Measurements from ENCODE around the gene MSMP. TPM values are rescaled to one million over a fixed set of nuclear protein-coding genes. Genes with fewer than 3 reads are reported as not detected.

Gene MSMP
- total and polyA plus RNA-seq, 4 donors = 2.0 TPM; not detected in 2

DNA sequence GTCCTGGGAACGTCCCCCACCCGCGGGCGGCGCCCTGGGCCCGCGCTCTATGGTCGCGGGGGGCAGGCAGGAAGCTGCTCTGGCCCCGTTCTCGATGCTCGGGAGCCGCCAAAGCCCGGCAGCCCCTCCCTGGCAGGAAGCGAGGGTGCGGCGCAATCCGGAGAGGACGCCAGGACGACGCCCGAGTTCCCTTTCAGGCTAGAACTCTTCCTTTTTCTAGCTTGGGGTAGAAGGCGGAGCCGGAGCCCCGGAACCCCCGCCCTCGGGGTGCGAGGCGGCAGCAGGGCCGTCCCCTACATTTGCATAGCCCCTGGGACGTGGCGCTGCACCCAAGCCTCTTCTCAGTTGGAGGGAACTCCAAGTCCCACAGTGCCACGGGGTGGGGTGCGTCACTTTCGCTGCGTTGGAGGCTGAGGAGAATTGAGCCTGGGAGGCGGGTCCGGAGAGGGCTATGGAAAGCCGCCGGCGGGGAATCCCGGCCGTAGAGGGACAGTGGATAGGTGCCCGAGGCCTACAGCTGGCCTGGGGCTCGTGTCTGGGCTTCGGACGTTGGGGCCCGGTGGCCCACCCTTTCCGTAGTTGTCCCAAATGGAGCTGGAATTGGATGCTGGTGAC lies 21.8 kb downstream of the MSMP start, which contains the start of the genes CREB3 and TLN1:
CREB3 (plus strand) TSS at position 482 of the 615 bp plus-strand sequence; CDS start at position 589, 107 bp downstream.
TLN1 (minus strand) TSS at position 11 of the 615 bp plus-strand sequence. CDS start 6,501 bp downstream, outside the sequence.
- Histone ChIP-seq H3K36me3 (ENCODE audit: control insufficient read depth in 1 of 2, insufficient read depth in 2 of 2, low read length in 1 of 2) (peaks cover 0 to 6% of the 10 kb centered on the region in 2 donors), H3K4me1 (ENCODE audit: control insufficient read depth in 1 of 2, insufficient read depth in 2 of 2, low read length in 2 of 2) (no peaks in the 10 kb centered on the region), H3K27ac (ENCODE audit: low read depth in 1 of 2, low read length in 2 of 2) (peak within 1 kb of the TSS; percentile 94 to 98), H3K9me3 (ENCODE audit: control insufficient read depth, low read length) (no peaks in the 10 kb centered on the region), H3K4me3 (ENCODE audit: low read length in 2 of 2) (peak within 1 kb of the TSS; percentile 65 to 97), H3K27me3 (ENCODE audit: control insufficient read depth in 1 of 2, insufficient read depth in 2 of 2, low read length in 1 of 2) (no peaks in the 10 kb centered on the region)
- WGBS, 2 donors = 0% methylated on average over 44 to 49 of the region's 49 CpGs
- ATAC-seq (ENCODE audit: low FRiP score) (peak; percentile 94), DNase-seq (peak; percentile 99 to 100)
- intact Hi-C loops (cut with DNase I) = loop anchor here in 1 of 2 donors (2.0 kb wide), 1 partner anchor 127 kb away; the partner anchor contains the start of gene TESK1

DNA sequence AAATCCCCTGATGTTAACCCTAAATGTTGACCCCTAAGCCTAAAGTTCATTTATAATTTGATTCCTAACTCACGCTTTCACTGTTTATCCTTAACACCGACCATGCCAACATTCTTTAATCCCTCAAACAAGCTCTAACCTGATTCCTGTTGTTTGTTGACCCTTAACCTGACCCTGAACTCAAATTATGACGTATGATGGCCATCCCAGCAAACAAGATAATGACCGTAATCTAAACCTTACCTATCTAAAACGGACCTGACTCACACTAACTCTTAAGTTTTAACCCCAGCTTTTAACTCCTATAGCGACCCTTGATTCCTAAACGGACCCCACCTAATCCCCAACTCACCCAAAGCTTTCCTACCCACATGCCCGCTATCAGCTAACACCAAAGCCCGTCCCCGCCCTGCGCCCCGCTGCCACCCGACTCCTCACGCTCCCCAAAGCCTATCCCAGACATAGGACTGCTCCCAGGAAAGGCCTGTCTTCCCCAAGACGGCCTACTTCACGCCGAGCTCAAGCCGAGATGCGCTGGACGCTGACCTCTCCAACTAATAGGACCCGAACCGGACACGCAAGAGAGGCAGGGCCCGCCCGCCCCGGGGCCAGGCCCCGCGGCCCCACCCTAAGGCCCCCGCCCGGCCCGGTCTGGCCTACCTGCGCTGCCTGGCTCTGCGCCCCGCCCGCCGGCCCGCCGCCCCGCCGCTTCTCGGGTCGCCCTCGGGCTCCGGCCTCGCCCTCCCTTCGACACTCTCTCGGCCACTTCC lies 22.5 kb downstream of the MSMP start:
- H3K4me3 ChIP-seq (ENCODE audit: low read length in 2 of 2) = peak overlapping the region; percentile 48 to 97
- H3K27me3 ChIP-seq (ENCODE audit: control insufficient read depth in 1 of 2, insufficient read depth in 2 of 2, low read length in 1 of 2) = no peaks in the 10 kb centered on the region
- no peak for DNase-seq
- intact Hi-C loops (cut with DNase I) = loop anchor here (2.0 kb wide), 2 partner anchors 73 to 127 kb away; partner anchors contain the start of genes CCDC107 (in 1 of the 2), RMRP (in 1 of the 2) and TESK1 (in 1 of the 2)
- peaks cover 0 to 4% of the 10 kb centered on the region in 2 donors for H3K36me3 ChIP-seq (ENCODE audit: control insufficient read depth in 1 of 2, insufficient read depth in 2 of 2, low read length in 1 of 2)
- no peaks in the 10 kb centered on the region for H3K4me1 ChIP-seq (ENCODE audit: control insufficient read depth in 1 of 2, insufficient read depth in 2 of 2, low read length in 2 of 2)
- WGBS, 2 donors = 0 to 1% methylated on average over 27 to 47 of the region's 47 CpGs
- ATAC-seq (ENCODE audit: low FRiP score) = no peak
- H3K27ac ChIP-seq (ENCODE audit: low read depth in 1 of 2, low read length in 2 of 2) = peak overlapping the region; percentile 89 to 98
- H3K9me3 ChIP-seq (ENCODE audit: control insufficient read depth, low read length) = no peaks in the 10 kb centered on the region

DNA sequence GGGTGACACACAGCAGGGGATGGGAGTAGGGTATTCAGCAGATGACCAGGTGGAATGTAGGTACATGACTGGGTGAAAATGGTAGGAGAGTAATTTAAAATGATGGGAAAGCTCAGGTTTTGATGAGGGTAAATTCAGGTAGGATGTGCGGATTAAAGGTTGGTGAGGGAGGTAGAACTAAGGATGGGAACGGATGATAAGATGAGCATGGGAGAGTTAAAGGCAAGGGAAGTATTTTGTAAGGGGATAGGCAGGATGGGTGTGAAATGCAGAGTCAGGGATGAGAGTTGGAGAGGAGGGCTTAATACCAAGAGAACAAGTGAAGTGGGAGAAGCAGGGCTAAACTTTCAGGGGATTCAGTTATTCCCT lies 23.6 kb downstream of the MSMP start:
- Histone ChIP-seq H3K27me3 (ENCODE audit: control insufficient read depth in 1 of 2, insufficient read depth in 2 of 2, low read length in 1 of 2) (no peaks in the 10 kb centered on the region), H3K4me3 (ENCODE audit: low read length in 2 of 2) (peak overlapping the region; percentile 48 to 97), H3K9me3 (ENCODE audit: control insufficient read depth, low read length) (no peaks in the 10 kb centered on the region), H3K4me1 (ENCODE audit: control insufficient read depth in 1 of 2, insufficient read depth in 2 of 2, low read length in 2 of 2) (peaks cover 0 to 2% of the 10 kb centered on the region in 2 donors), H3K27ac (ENCODE audit: low read depth in 1 of 2, low read length in 2 of 2) (peak overlapping the region; percentile 89 to 98), H3K36me3 (ENCODE audit: control insufficient read depth in 1 of 2, insufficient read depth in 2 of 2, low read length in 1 of 2) (no peaks in the 10 kb centered on the region)
- WGBS, 2 donors = 32 to 33% methylated on average over 2 of the region's 2 CpGs
- DNase-seq = no peak
- intact Hi-C loops (cut with DNase I) = loop anchor here in 1 of 2 donors (2.0 kb wide), 1 partner anchor 72 kb away; the partner anchor contains the start of genes CCDC107 and RMRP
- ATAC-seq (ENCODE audit: low FRiP score) = no peak

DNA sequence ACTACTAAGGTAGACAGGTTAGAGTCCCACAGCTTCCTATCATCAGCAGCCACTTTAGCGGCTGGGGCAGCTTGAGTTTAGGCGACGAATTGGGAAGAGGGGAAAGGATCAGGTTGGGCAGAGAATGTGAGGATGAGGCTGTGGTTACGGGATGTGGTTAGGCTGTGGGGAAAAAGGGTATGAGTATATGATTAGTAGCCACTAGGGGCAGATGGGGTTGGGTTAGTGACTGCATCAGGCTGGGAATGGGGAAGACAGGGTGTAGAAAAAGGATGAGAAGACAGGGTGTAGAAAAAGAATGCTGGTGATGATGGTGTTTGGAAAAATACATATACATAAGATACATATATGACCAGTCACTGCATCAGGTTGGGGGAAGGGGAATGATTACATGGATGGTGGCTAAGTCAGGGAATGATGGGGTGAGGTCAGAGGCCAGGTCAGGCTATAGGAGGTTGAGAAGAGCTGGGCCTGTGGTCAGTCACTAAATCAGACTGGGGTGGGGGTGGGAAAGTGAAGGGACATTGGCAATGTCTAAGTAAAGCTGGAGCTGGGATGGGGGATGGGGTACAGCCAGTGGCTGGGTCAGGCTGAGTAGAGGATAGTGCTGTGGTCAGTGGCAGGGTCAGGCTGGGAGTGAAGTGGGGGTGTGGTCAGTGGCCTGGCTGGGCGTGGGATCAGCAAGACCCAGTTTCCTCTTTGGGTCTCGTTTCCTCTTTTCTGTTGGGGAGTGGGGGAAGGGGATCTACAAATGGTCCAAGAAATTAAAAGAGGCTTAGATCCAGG lies 24.2 kb downstream of the MSMP start:
- peak; percentile 85 to 88 for DNase-seq
- Histone ChIP-seq H3K4me1 (ENCODE audit: control insufficient read depth in 1 of 2, insufficient read depth in 2 of 2, low read length in 2 of 2) (peaks cover 0 to 2% of the 10 kb centered on the region in 2 donors), H3K27me3 (ENCODE audit: control insufficient read depth in 1 of 2, insufficient read depth in 2 of 2, low read length in 1 of 2) (no peaks in the 10 kb centered on the region), H3K9me3 (ENCODE audit: control insufficient read depth, low read length) (no peaks in the 10 kb centered on the region), H3K27ac (ENCODE audit: low read depth in 1 of 2, low read length in 2 of 2) (peak overlapping the region; percentile 89 to 98), H3K36me3 (ENCODE audit: control insufficient read depth in 1 of 2, insufficient read depth in 2 of 2, low read length in 1 of 2) (peaks cover 2% of the 10 kb centered on the region in 2 donors), H3K4me3 (ENCODE audit: low read length in 2 of 2) (peak overlapping the region; percentile 48 to 97)
- no peak for ATAC-seq (ENCODE audit: low FRiP score)
- intact Hi-C loops (cut with DNase I) = loop anchor here (2.0 kb wide), 3 partner anchors 39 to 71 kb away; partner anchors contain the start of genes CCDC107 (in 1 of the 2) and RMRP (in 1 of the 2)
- WGBS, 2 donors = 2 to 3% methylated on average over 6 of the region's 6 CpGs

DNA sequence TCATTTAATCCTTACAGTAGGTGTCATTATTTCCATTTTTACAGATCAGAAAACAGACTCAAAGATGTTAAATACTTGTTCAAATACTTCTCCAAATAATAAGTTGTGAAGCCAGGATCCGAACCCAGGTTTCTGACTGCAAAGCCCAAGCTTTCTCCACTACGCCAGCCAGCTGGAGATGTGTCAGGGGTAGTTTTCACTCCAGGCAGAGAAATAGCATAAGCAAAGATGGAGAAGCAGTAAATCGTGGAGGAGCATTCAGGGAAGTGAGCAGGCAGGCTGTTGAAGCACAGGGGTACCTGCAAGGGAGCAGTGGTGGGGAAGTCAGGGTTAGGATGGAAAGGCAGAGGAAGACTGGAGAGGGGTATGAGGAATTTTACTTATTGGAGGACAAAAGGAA lies 25.0 kb downstream of the MSMP start:
- Histone ChIP-seq H3K27me3 (ENCODE audit: control insufficient read depth in 1 of 2, insufficient read depth in 2 of 2, low read length in 1 of 2) (no peaks in the 10 kb centered on the region), H3K36me3 (ENCODE audit: control insufficient read depth in 1 of 2, insufficient read depth in 2 of 2, low read length in 1 of 2) (peaks cover 5 to 10% of the 10 kb centered on the region in 2 donors), H3K27ac (ENCODE audit: low read depth in 1 of 2, low read length in 2 of 2) (peak overlapping the region; percentile 78 to 99), H3K9me3 (ENCODE audit: control insufficient read depth, low read length) (no peaks in the 10 kb centered on the region), H3K4me1 (ENCODE audit: control insufficient read depth in 1 of 2, insufficient read depth in 2 of 2, low read length in 2 of 2) (peaks cover 0 to 2% of the 10 kb centered on the region in 2 donors), H3K4me3 (ENCODE audit: low read length in 2 of 2) (peak overlapping the region; percentile 28 to 48)
- intact Hi-C loops (cut with DNase I) = loop anchor here (2.0 kb wide), 2 partner anchors 38 to 42 kb away; no protein-coding TSS in a partner anchor
- DNase-seq (peak in 1 of 2 donors; percentile 41), ATAC-seq (ENCODE audit: low FRiP score) (no peak)
- WGBS, 2 donors = 0 to 4% methylated on average over 3 of the region's 3 CpGs

DNA sequence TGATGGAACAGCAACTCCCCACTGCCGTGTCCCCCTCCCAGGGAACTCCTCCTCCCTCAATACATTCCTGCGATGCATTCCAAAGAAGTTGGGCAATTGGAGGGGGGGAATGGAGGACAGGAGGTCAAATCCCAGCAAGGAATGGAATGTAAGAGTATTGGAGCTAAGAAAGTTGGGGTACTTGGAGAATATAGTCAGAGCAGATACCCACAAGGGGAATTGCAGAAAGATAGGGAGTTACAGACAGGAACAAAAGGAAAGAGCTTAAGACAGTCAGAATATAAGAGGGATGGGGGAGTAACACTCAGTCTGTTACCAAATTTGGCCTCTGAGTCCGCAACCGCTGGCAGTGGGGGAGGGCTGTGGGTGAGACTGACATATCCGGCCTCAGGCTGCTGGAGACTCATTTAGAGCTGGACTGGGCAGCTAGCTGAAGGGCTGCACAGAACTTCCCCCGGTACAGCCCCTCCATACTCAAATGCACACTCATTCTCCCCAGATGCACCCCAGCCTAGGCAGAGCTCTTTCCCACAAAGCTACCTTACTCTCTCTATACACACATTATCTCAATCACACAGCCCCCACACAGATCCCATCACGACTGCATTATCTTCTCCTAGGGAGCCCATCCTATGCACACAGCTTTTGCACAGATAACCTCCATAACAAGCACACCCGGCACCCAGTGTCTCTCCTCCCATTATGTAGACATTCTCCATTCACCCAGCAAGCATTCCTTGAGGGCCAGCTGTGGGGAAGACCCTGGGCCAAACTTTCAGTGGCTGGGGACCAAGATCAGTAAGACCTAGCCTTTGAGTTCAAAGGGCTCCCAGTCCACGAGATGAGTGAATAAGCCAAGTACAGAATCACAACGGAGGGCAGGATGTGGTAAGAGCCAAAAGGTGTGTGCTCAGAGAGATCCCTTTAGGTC lies 25.8 kb downstream of the MSMP start:
- no peaks in the 10 kb centered on the region for H3K9me3 ChIP-seq (ENCODE audit: control insufficient read depth, low read length)
- no peaks in the 10 kb centered on the region for H3K27me3 ChIP-seq (ENCODE audit: control insufficient read depth in 1 of 2, insufficient read depth in 2 of 2, low read length in 1 of 2)
- 0 to 1% methylated on average over 10 of the region's 10 CpGs for WGBS, 2 donors
- peak overlapping the region in 1 of 2 donors; percentile 49 for H3K4me3 ChIP-seq (ENCODE audit: low read length in 2 of 2)
- H3K36me3 ChIP-seq (ENCODE audit: control insufficient read depth in 1 of 2, insufficient read depth in 2 of 2, low read length in 1 of 2) = peaks cover 10% of the 10 kb centered on the region in 2 donors
- intact Hi-C loops (cut with DNase I) = loop anchor here (1.0 to 2.0 kb wide), 3 partner anchors 38 to 69 kb away; no protein-coding TSS in a partner anchor
- peak; percentile 92 for DNase-seq
- peaks cover 0 to 2% of the 10 kb centered on the region in 2 donors for H3K4me1 ChIP-seq (ENCODE audit: control insufficient read depth in 1 of 2, insufficient read depth in 2 of 2, low read length in 2 of 2)
- ATAC-seq (ENCODE audit: low FRiP score) = peak; percentile 27
- H3K27ac ChIP-seq (ENCODE audit: low read depth in 1 of 2, low read length in 2 of 2) = peak overlapping the region; percentile 89 to 92

DNA sequence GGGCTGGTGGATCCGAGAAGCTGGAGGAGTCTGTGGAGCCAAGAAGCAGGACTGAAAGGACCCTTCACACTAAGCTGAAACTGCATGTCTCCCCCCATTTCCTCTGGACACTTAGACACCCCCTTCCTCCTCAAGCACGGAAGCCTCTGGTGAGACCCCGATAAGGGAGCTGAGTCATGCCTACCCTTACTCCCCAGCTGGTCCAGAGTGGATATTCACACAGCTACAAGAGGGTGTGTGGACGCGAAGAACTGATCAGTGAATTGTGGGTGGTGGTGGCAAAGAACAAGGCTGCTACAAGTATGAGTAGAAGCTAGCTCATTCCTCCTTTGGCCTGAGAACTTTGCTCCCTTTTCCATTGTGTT lies 26.4 kb downstream of the MSMP start:
- intact Hi-C loops (cut with DNase I) = loop anchor here (1.0 to 2.0 kb wide), 4 partner anchors 29 to 68 kb away; no protein-coding TSS in a partner anchor

More for the DNA sequence above, 26.4 kb downstream of the MSMP start:
- H3K27ac ChIP-seq (ENCODE audit: low read depth in 1 of 2, low read length in 2 of 2) = peak overlapping the region; percentile 77 to 92
- peak overlapping the region; percentile 2 to 18 for H3K4me3 ChIP-seq (ENCODE audit: low read length in 2 of 2)
- 2% methylated on average over 5 of the region's 5 CpGs for WGBS, 2 donors
- H3K36me3 ChIP-seq (ENCODE audit: control insufficient read depth in 1 of 2, insufficient read depth in 2 of 2, low read length in 1 of 2) = peaks cover 10% of the 10 kb centered on the region in 2 donors
- ATAC-seq (ENCODE audit: low FRiP score) = no peak
- DNase-seq = peak in 1 of 2 donors; percentile 46
- H3K27me3 ChIP-seq (ENCODE audit: control insufficient read depth in 1 of 2, insufficient read depth in 2 of 2, low read length in 1 of 2) = no peaks in the 10 kb centered on the region
- H3K9me3 ChIP-seq (ENCODE audit: control insufficient read depth, low read length) = no peaks in the 10 kb centered on the region
- H3K4me1 ChIP-seq (ENCODE audit: control insufficient read depth in 1 of 2, insufficient read depth in 2 of 2, low read length in 2 of 2) = peaks cover 0 to 2% of the 10 kb centered on the region in 2 donors

All from aorta (tissue), 5 donors.